NCI-H446 (cell line): Measurements from ENCODE around the gene DDX28.

Source experiments
- DNase-seq, 2 experiments: peaks; one replicate each; lab custom pipeline; 2025; lab: John Stamatoyannopoulos, UW

DDX28 gene

GRCh38 chr16:68022728-68023537 lies at the start of gene DDX28, which contains the start of gene DUS2:
DDX28 (minus strand) TSS chr16:68023232; CDS start chr16:68023202, 30 bp downstream.
DUS2 (plus strand) TSS chr16:68023284; CDS start chr16:68038024, 14,740 bp downstream.
- peak; percentile 34 to 82 for DNase-seq

GRCh38 chr16:68072038-68072695 lies 49.1 kb upstream of the DDX28 start:
- DNase-seq: no peak

GRCh38 chr16:68071518-68071901 lies 48.5 kb upstream of the DDX28 start:
- DNase-seq: no peak

GRCh38 chr16:68070806-68071517 lies 47.9 kb upstream of the DDX28 start:
- DNase-seq: no peak

- no peak for DNase-seq
Measured at GRCh38 chr16:68070249-68070730, 47.3 kb upstream of the DDX28 start.

- DNase-seq: no peak
Measured at GRCh38 chr16:68069511-68070248, 46.6 kb upstream of the DDX28 start.

- no peak for DNase-seq
Measured at GRCh38 chr16:68068926-68069325, 45.9 kb upstream of the DDX28 start.

GRCh38 chr16:68066763-68067162 lies 43.7 kb upstream of the DDX28 start:
- no peak for DNase-seq

GRCh38 chr16:68065716-68066305 lies 42.8 kb upstream of the DDX28 start:
- DNase-seq: no peak

- DNase-seq: peak in 1 of 2 experiments; percentile 31
Measured at GRCh38 chr16:68064791-68065365, 41.8 kb upstream of the DDX28 start.

GRCh38 chr16:68062910-68063393 lies 39.9 kb upstream of the DDX28 start:
- no peak for DNase-seq

- no peak for DNase-seq
Measured at GRCh38 chr16:68061396-68061795, 38.4 kb upstream of the DDX28 start.

- no peak for DNase-seq
Measured at GRCh38 chr16:68059804-68060203, 36.8 kb upstream of the DDX28 start.

- DNase-seq: no peak
Measured at GRCh38 chr16:68055395-68055794, 32.4 kb upstream of the DDX28 start.

GRCh38 chr16:68049449-68049848 lies 26.4 kb upstream of the DDX28 start:
- DNase-seq: no peak

GRCh38 chr16:68047987-68048386 lies 25.0 kb upstream of the DDX28 start:
- DNase-seq: no peak

GRCh38 chr16:68046106-68046505 lies 23.1 kb upstream of the DDX28 start:
- no peak for DNase-seq

GRCh38 chr16:68041783-68042182 lies 18.8 kb upstream of the DDX28 start:
- no peak for DNase-seq

GRCh38 chr16:68040506-68041288 lies 17.7 kb upstream of the DDX28 start:
- peak in 1 of 2 experiments; percentile 47 for DNase-seq
